HAP-1 (cell line): Measurements from ENCODE around the gene ZNF541.
A peak's percentile ranks its signal among the peaks of the same experiment; 100 is the strongest.
"Not testable (repeated sequence)": the region's sequence is repeated elsewhere in the genome, so short reads cannot be mapped to it uniquely, and the experiment has no call there.

Experiments
- DNase-seq, 2 experiments: peaks; one replicate each; pipeline ENCODE4 v3.0.0-alpha.2; 2016 to 2020; ENCODE audit warnings: low spot score in 2 of 2
- H3K27me3 ChIP-seq: fragments of 250-450 bp; sonication (Bioruptor Pico); 2 replicates; pipeline ENCODE4 v1.5.1; 2020; ENCODE audit warnings: low read depth, mild to moderate bottlenecking, moderate library complexity
- H3K36me3 ChIP-seq: fragments of 250-450 bp; sonication (Bioruptor Pico); replicated peaks from 2 replicates; pipeline ENCODE4 v1.5.1; 2020; ENCODE audit warnings: mild to moderate bottlenecking
- H3K4me1 ChIP-seq: fragments of 250-450 bp; sonication (Bioruptor Pico); 2 replicates; pipeline ENCODE4 v1.5.1; 2020; ENCODE audit warnings: mild to moderate bottlenecking
- H3K4me3 ChIP-seq: fragments of 250-450 bp; sonication (Bioruptor Pico); 2 replicates; pipeline ENCODE4 v1.5.1; 2020; ENCODE audit warnings: mild to moderate bottlenecking, moderate library complexity
- H3K9me3 ChIP-seq: fragments of 250-450 bp; sonication (Bioruptor Pico); 2 replicates; pipeline ENCODE4 v1.5.1; 2020; ENCODE audit warnings: mild to moderate bottlenecking, moderate library complexity
- in situ Hi-C: fragments of 300-500 bp; cut with MboI; formaldehyde crosslinking; loops from 3 replicates; pipeline ENCODE4 v1.14.3; 2020; ENCODE audit warnings: low sequenced_read_pairs, inconsistent platforms, mixed read lengths

Gene ZNF541

GRCh38 chr19:47608074-47608918, 35.3 kb upstream of the ZNF541 start:
- in situ Hi-C loops, result no loop called here
- peaks cover 3% of the 10 kb centered on the region; the same call in 1 of the 2 replicates for H3K36me3 ChIP-seq

GRCh38 chr19:47607564-47608073, 34.7 kb upstream of the ZNF541 start:
- Histone ChIP-seq H3K27me3 (no peaks in the 10 kb centered on the region), H3K4me1 (no peaks in the 10 kb centered on the region; the same call in 1 of the 2 replicates), H3K36me3 (peaks cover 3% of the 10 kb centered on the region; the same call in 1 of the 2 replicates), H3K9me3 (no peaks in the 10 kb centered on the region), H3K4me3 (peak overlapping the region; percentile 98)
- in situ Hi-C loops, result no loop called here
- DNase-seq, result no peak

More at GRCh38 chr19:47608074-47608918, 35.3 kb upstream of the ZNF541 start:
- H3K9me3 ChIP-seq, result no peaks in the 10 kb centered on the region
- peak; percentile 84 to 95 for DNase-seq
- H3K27me3 ChIP-seq, result no peaks in the 10 kb centered on the region
- peaks cover under 1% of the 10 kb centered on the region for H3K4me1 ChIP-seq
- H3K4me3 ChIP-seq, result peak overlapping the region; percentile 98

- H3K4me3 ChIP-seq, result no peak overlapping the region
- H3K4me1 ChIP-seq, result peaks cover 5% of the 10 kb centered on the region; the same call in 1 of the 2 replicates
- no peaks in the 10 kb centered on the region for H3K9me3 ChIP-seq
- H3K36me3 ChIP-seq, result peaks cover 3% of the 10 kb centered on the region; the same call in 1 of the 2 replicates
- in situ Hi-C loops, result no loop called here
- DNase-seq, result no peak
- no peaks in the 10 kb centered on the region for H3K27me3 ChIP-seq
These were observed 31.0 kb upstream of the ZNF541 start for GRCh38 chr19:47603706-47604565.

- no peaks in the 10 kb centered on the region for H3K36me3 ChIP-seq
- DNase-seq, result no peak
- in situ Hi-C loops, result no loop called here
- no peaks in the 10 kb centered on the region for H3K9me3 ChIP-seq
- H3K27me3 ChIP-seq, result no peaks in the 10 kb centered on the region
- peaks cover 7% of the 10 kb centered on the region; the same call in 1 of the 2 replicates for H3K4me1 ChIP-seq
- H3K4me3 ChIP-seq, result peak overlapping the region; percentile 35
These were observed 28.4 kb upstream of the ZNF541 start for GRCh38 chr19:47601180-47601904.

GRCh38 chr19:47600246-47601179, 27.6 kb upstream of the ZNF541 start:
- H3K4me3 ChIP-seq, result peak overlapping the region; percentile 35
- no peaks in the 10 kb centered on the region for H3K27me3 ChIP-seq
- peak; percentile 97 to 100 for DNase-seq
- in situ Hi-C loops, result no loop called here
- H3K4me1 ChIP-seq, result peaks cover 7% of the 10 kb centered on the region; the same call in 1 of the 2 replicates
- H3K9me3 ChIP-seq, result no peaks in the 10 kb centered on the region
- H3K36me3 ChIP-seq, result no peaks in the 10 kb centered on the region

GRCh38 chr19:47599671-47600245, 26.8 kb upstream of the ZNF541 start:
- DNase-seq, in situ Hi-C loops, H3K27me3 ChIP-seq: not testable (repeated sequence)

GRCh38 chr19:47598407-47599349, 25.7 kb upstream of the ZNF541 start:
- H3K27me3 ChIP-seq, result no peaks in the 10 kb centered on the region
- H3K4me3 ChIP-seq, result peak overlapping the region; percentile 22
- no peaks in the 10 kb centered on the region for H3K36me3 ChIP-seq
- in situ Hi-C loops, result no loop called here
- no peaks in the 10 kb centered on the region for H3K9me3 ChIP-seq
- peaks cover 7% of the 10 kb centered on the region; the same call in 1 of the 2 replicates for H3K4me1 ChIP-seq
- peak; percentile 83 to 85 for DNase-seq

More at GRCh38 chr19:47599671-47600245, 26.8 kb upstream of the ZNF541 start:
- peak overlapping the region; percentile 35 for H3K4me3 ChIP-seq
- H3K36me3 ChIP-seq, H3K4me1 ChIP-seq, H3K9me3 ChIP-seq: not testable (repeated sequence)

GRCh38 chr19:47595944-47596343, 23.0 kb upstream of the ZNF541 start:
- in situ Hi-C loops, result no loop called here
- Histone ChIP-seq H3K36me3 (no peaks in the 10 kb centered on the region), H3K4me1 (peaks cover 6% of the 10 kb centered on the region; the same call in 1 of the 2 replicates), H3K27me3 (no peaks in the 10 kb centered on the region), H3K4me3 (no peak overlapping the region), H3K9me3 (no peaks in the 10 kb centered on the region)
- no peak for DNase-seq

- in situ Hi-C loops, result no loop called here
- Histone ChIP-seq H3K9me3 (no peaks in the 10 kb centered on the region), H3K36me3 (no peaks in the 10 kb centered on the region), H3K4me1 (peaks cover 3% of the 10 kb centered on the region; the same call in 1 of the 2 replicates), H3K4me3 (no peak overlapping the region), H3K27me3 (no peaks in the 10 kb centered on the region)
- no peak for DNase-seq
These were observed 20.9 kb upstream of the ZNF541 start for GRCh38 chr19:47593860-47594259.

- DNase-seq, result no peak
- H3K9me3 ChIP-seq, result peaks cover 7% of the 10 kb centered on the region
- no peaks in the 10 kb centered on the region for H3K4me1 ChIP-seq
- no peaks in the 10 kb centered on the region for H3K36me3 ChIP-seq
- H3K27me3 ChIP-seq, result no peaks in the 10 kb centered on the region
- no peak overlapping the region for H3K4me3 ChIP-seq
- in situ Hi-C loops, result no loop called here
These were observed 16.9 kb upstream of the ZNF541 start for GRCh38 chr19:47589824-47590223.

GRCh38 chr19:47587295-47587694, 14.3 kb upstream of the ZNF541 start:
- Histone ChIP-seq H3K27me3 (no peaks in the 10 kb centered on the region), H3K9me3 (peaks cover 7% of the 10 kb centered on the region), H3K36me3 (no peaks in the 10 kb centered on the region), H3K4me1 (no peaks in the 10 kb centered on the region; the same call in 1 of the 2 replicates), H3K4me3 (no peak overlapping the region)
- DNase-seq, result no peak
- in situ Hi-C loops, result no loop called here
